IMR-90 (cell line): ENCODE measurements around the gene OGA. TPM values are rescaled to one million over a fixed set of nuclear protein-coding genes. Genes with fewer than 3 reads are reported as not detected.

Experiments
- ATAC-seq: fragments of 200-7000 bp; cut with Tn5 transposase; 2 replicates; pipeline ENCODE4 v1.9.1; 2020; ENCODE audit warnings: low read depth, mild to moderate bottlenecking, moderate library complexity
- BruUV-seq: library from RNA; stranded (reverse); fragments of 400-500 nt; replicated peaks from 2 replicates; lab custom pipeline; 2021; lab: Mats Ljungman, UMichigan
- CTCF ChIA-PET: fragments of 300-600 bp; formaldehyde crosslinking; extraction: SDS; loops from one replicate; lab custom pipeline; 2021; ENCODE audit warnings: antibody characterized with exemption; lab: Yijun Ruan, JAX
- POLR2A ChIA-PET: fragments of 300-600 bp; sonication (Branson Sonifier 250); formaldehyde crosslinking; loops from one replicate; lab custom pipeline; 2022; ENCODE audit warnings: antibody characterized with exemption; ENCODE audit not compliant: unreplicated experiment; lab: Charles Lee
- DNase-seq: peaks from one replicate; pipeline ENCODE4 v3.0.0; 2013
- H2AFZ ChIP-seq: replicated peaks from 2 replicates; pipeline ENCODE3; 2013; ENCODE audit warnings: low read length, mild to moderate bottlenecking; ENCODE audit not compliant: poor library complexity
- H2AK5ac ChIP-seq: 2 replicates; pipeline ENCODE4 v1.6.1; 2013; ENCODE audit warnings: low read depth, low read length, inconsistent platforms
- H2AK9ac ChIP-seq: replicated peaks from 2 replicates; pipeline ENCODE3; 2013; ENCODE audit warnings: mild to moderate bottlenecking, low read depth, low read length, moderate library complexity; ENCODE audit not compliant: poor library complexity
- H2BK120ac ChIP-seq: 2 replicates; pipeline ENCODE4 v1.6.1; 2013; ENCODE audit warnings: low read depth, low read length, inconsistent platforms
- H2BK15ac ChIP-seq: 3 replicates; pipeline ENCODE4 v1.6.1; 2013; ENCODE audit warnings: low read depth, low read length, inconsistent platforms
- H2BK20ac ChIP-seq: 2 replicates; pipeline ENCODE4 v1.6.1; 2013; ENCODE audit warnings: low read depth, mild to moderate bottlenecking, inconsistent platforms, low read length, moderate library complexity
- H2BK5ac ChIP-seq: 2 replicates; pipeline ENCODE4 v1.6.1; 2013; ENCODE audit warnings: mild to moderate bottlenecking, low read depth, low read length, inconsistent platforms; ENCODE audit not compliant: poor library complexity, severe bottlenecking
- H3K14ac ChIP-seq: replicated peaks from 2 replicates; pipeline ENCODE4 v1.6.1; 2013; ENCODE audit warnings: low read depth, low read length, inconsistent platforms
- H3K18ac ChIP-seq: 2 replicates; pipeline ENCODE4 v1.6.1; 2013; ENCODE audit warnings: low read depth, low read length, control low read depth
- H3K23ac ChIP-seq: 2 replicates; pipeline ENCODE4 v1.6.1; 2013; ENCODE audit warnings: low read depth, low read length, inconsistent platforms
- H3K27ac ChIP-seq: 2 replicates; pipeline ENCODE4 v1.5.1; 2013; ENCODE audit warnings: mild to moderate bottlenecking, control low read depth, low read length; ENCODE audit not compliant: insufficient read depth
- H3K27me3 ChIP-seq: 2 replicates; pipeline ENCODE4 v1.6.1; 2013; ENCODE audit warnings: low read length; ENCODE audit not compliant: control insufficient read depth, insufficient read depth
- H3K36me3 ChIP-seq: 2 replicates; pipeline ENCODE4 v1.6.1; 2013; ENCODE audit warnings: low read length, mixed read lengths; ENCODE audit not compliant: control insufficient read depth, insufficient read depth
- H3K4ac ChIP-seq: 2 replicates; pipeline ENCODE4 v1.6.1; 2013; ENCODE audit warnings: low read depth, low read length, inconsistent platforms
- H3K4me1 ChIP-seq: 2 replicates; pipeline ENCODE4 v1.6.1; 2013; ENCODE audit warnings: low read length, mixed read lengths; ENCODE audit not compliant: control insufficient read depth, insufficient read depth
- H3K4me2 ChIP-seq: 2 replicates; pipeline ENCODE4 v1.6.1; 2013; ENCODE audit warnings: low read depth, mild to moderate bottlenecking, control low read depth, low read length, moderate library complexity
- H3K4me3 ChIP-seq: 2 replicates; pipeline ENCODE4 v1.5.1; 2013; ENCODE audit warnings: low read depth, mild to moderate bottlenecking, control low read depth, low read length, moderate library complexity; ENCODE audit not compliant: insufficient read depth
- H3K56ac ChIP-seq: 2 replicates; pipeline ENCODE4 v1.6.1; 2013; ENCODE audit warnings: low read length, inconsistent platforms; ENCODE audit not compliant: insufficient read depth; ENCODE audit errors: extremely low read depth
- H3K79me1 ChIP-seq, 2 experiments: 2 replicates each; pipeline ENCODE4 v1.6.1; 2013; ENCODE audit warnings: low read length in 2 of 2, inconsistent platforms in 1 of 2, low read depth in 1 of 2
- H3K9ac ChIP-seq: 2 replicates; pipeline ENCODE4 v1.6.1; 2013; ENCODE audit warnings: low read depth, low read length, control low read depth
- H3K9me1 ChIP-seq: 2 replicates; pipeline ENCODE4 v1.6.1; 2013; ENCODE audit warnings: low read length, inconsistent platforms; ENCODE audit not compliant: insufficient read depth
- H3K9me3 ChIP-seq: 2 replicates; pipeline ENCODE4 v1.6.1; 2013; ENCODE audit warnings: low read length; ENCODE audit not compliant: control insufficient read depth, insufficient read depth
- H4K20me1 ChIP-seq: 2 replicates; pipeline ENCODE4 v1.6.1; 2013; ENCODE audit warnings: low read length, inconsistent platforms; ENCODE audit not compliant: insufficient read depth
- H4K5ac ChIP-seq: 2 replicates; pipeline ENCODE4 v1.6.1; 2013; ENCODE audit warnings: mild to moderate bottlenecking, low read depth, low read length, control low read depth
- H4K8ac ChIP-seq, 2 experiments: 2 replicates each; pipeline ENCODE4 v1.6.1; 2013; ENCODE audit warnings: low read depth in 2 of 2, low read length in 2 of 2, control low read depth in 1 of 2, inconsistent platforms in 1 of 2
- H4K91ac ChIP-seq: 2 replicates; pipeline ENCODE4 v1.6.1; 2013; ENCODE audit warnings: low read depth, low read length, inconsistent platforms; ENCODE audit not compliant: insufficient read depth
- MAFK ChIP-seq: IDR thresholded peaks from 2 replicates; pipeline ENCODE4 v1.6.1; 2012; ENCODE audit warnings: low read depth, low read length, improper control_type of control experiment
- RCOR1 ChIP-seq: IDR thresholded peaks from 2 replicates; pipeline ENCODE4 v1.6.1; 2012; ENCODE audit warnings: mild to moderate bottlenecking, low read length, improper control_type of control experiment; ENCODE audit not compliant: insufficient replicate concordance
- WGBS, 2 experiments: methylation state at CpG; one replicate each; pipeline versions ENCODE4 v1.1.5 to v1.1.7; 2013; ENCODE audit warnings: missing lambda C conversion rate in 2 of 2; ENCODE audit not compliant: insufficient read length in 1 of 2; ENCODE audit errors: extremely low coverage in 2 of 2; 5-methylcytosine and 5-hydroxymethylcytosine counted together
- dilution Hi-C: fragments of 300-500 bp; cut with HindIII; formaldehyde crosslinking; loops from one replicate; pipeline ENCODE4 v1.14.3; 2018; ENCODE audit warnings: low sequenced_read_pairs; ENCODE audit not compliant: unreplicated experiment
- in situ Hi-C: fragments of 300-500 bp; cut with MboI; formaldehyde crosslinking; loops from 3 replicates; pipeline ENCODE4 v1.14.3; 2019; ENCODE audit warnings: low sequenced_read_pairs, inconsistent platforms, mixed read lengths
- intact Hi-C: fragments of 100-400 bp; cut with micrococcal nuclease; formaldehyde crosslinking; loops from 2 replicates; pipeline ENCODE4 v1.10.0; 2022
- polyA plus RNA-seq, 3 experiments: library from polyadenylated mRNA; depleted of rRNA; stranded (reverse); fragments of >200 nt; gene quantifications; 2 replicates each; pipeline ENCODE4 v1.2.3, GENCODE V29; 2012; ENCODE audit warnings: low replicate concordance in 1 of 3
- total RNA-seq: library from RNA; depleted of rRNA; stranded (reverse); fragments of >200 nt; gene quantifications from 2 replicates; pipeline ENCODE4 v1.2.3, GENCODE V29; 2012

Gene OGA
- total and polyA plus RNA-seq, 2 of the 4 experiments (the other 2 are of a cell fraction) = 42.5 to 62.9 TPM

GRCh38 chr10:101814466-101815071, 3.7 kb downstream of the OGA start:
- no TSS peak for BruUV-seq
- Histone ChIP-seq H3K23ac (peak overlapping the region; percentile 44; the same call in 1 of the 2 replicates), H3K14ac (no peak overlapping the region), H4K20me1 (peaks cover 84% of the 10 kb centered on the region), H3K4ac (no peak overlapping the region), H3K9me1 (peaks cover 10% of the 10 kb centered on the region; the same call in 1 of the 2 replicates), H4K91ac (no peak overlapping the region), H3K9me3 (no peaks in the 10 kb centered on the region), H2BK20ac (no peak overlapping the region), H3K79me1 (peaks cover 8 to 33% of the 10 kb centered on the region in 2 experiments), H3K4me3 (peak overlapping the region; percentile 9; the same call in 1 of the 2 replicates), H2BK5ac (no peak overlapping the region), H3K4me1 (peaks cover 8% of the 10 kb centered on the region), H2AFZ (no peak overlapping the region), H3K4me2 (peak overlapping the region; percentile 90), H3K27ac (no peak overlapping the region), H4K8ac (no peak overlapping the region), H3K36me3 (peaks cover 20% of the 10 kb centered on the region), H3K18ac (no peak overlapping the region), H2BK15ac (no peak overlapping the region), H2BK120ac (no peak overlapping the region), H2AK9ac (no peak overlapping the region), H3K9ac (no peak overlapping the region), H3K27me3 (no peaks in the 10 kb centered on the region), H4K5ac (no peak overlapping the region), H2AK5ac (no peak overlapping the region), H3K56ac (no peak overlapping the region)
- dilution Hi-C loops = no loop called here
- CTCF ChIA-PET = no interaction called here
- intact Hi-C loops = no loop called here
- ATAC-seq = no peak
- POLR2A ChIA-PET = no interaction called here
- TF ChIP-seq RCOR1 = no peak
- TF ChIP-seq MAFK = 0 out of 2 replicates have a peak, but pooled peaks have one; percentile 8
- in situ Hi-C loops = loop anchor here (25.0 kb wide), 1 partner anchor 877 kb away; no protein-coding TSS in a partner anchor
- WGBS, 2 experiments = no CpG with 5 or more reads among the region's 8 CpGs
- DNase-seq = no peak
